GM12891 (cell line): Measurements from ENCODE around the gene ZNHIT3.

ENCODE experiments used
- POLR2A ChIP-seq: IDR thresholded peaks from 2 replicates; pipeline ENCODE4 v1.6.1; 2011; ENCODE audit warnings: low read depth, low read length, control low read depth
- POLR2AphosphoS5 ChIP-seq: IDR thresholded peaks from 2 replicates; pipeline ENCODE4 v1.6.1; 2011; ENCODE audit warnings: low read depth, low read length, control low read depth
- POU2F2 ChIP-seq: IDR thresholded peaks from 2 replicates; pipeline ENCODE4 v1.6.1; 2011; ENCODE audit warnings: low read depth, mild to moderate bottlenecking, control low read depth, low read length, moderate library complexity
- SPI1 ChIP-seq: IDR thresholded peaks from 2 replicates; pipeline ENCODE4 v1.6.1; 2011; ENCODE audit warnings: low read depth, low read length, control low read depth
- TAF1 ChIP-seq: IDR thresholded peaks from 2 replicates; pipeline ENCODE4 v1.6.1; 2011; ENCODE audit warnings: low read depth, low read length, control low read depth

GRCh38 chr17:36504156-36504545, 17.7 kb downstream of the ZNHIT3 start:
- TF ChIP-seq TAF1 (no peak), POLR2A (no peak), POLR2AphosphoS5 (no peak), SPI1 (no peak), POU2F2 (no peak)
